NCI-H1436 (cell line): ENCODE measurements around the gene PPP1R3F.
"Not testable (repeated sequence)": the region's sequence is repeated elsewhere in the genome, so short reads cannot be mapped to it uniquely, and the experiment has no call there.

Experiments
- DNase-seq: peaks from one replicate; lab custom pipeline; 2025; lab: John Stamatoyannopoulos, UW

Gene PPP1R3F

GRCh38 chrX:49273181-49273727, 3.7 kb downstream of the PPP1R3F start:
- no peak for DNase-seq

GRCh38 chrX:49276207-49276606, 6.6 kb downstream of the PPP1R3F start:
- no peak for DNase-seq

GRCh38 chrX:49276671-49277534, 7.3 kb downstream of the PPP1R3F start:
- no peak for DNase-seq

GRCh38 chrX:49277535-49277830, 7.9 kb downstream of the PPP1R3F start:
- DNase-seq, result no peak

- DNase-seq, result no peak
These were observed 8.5 kb downstream of the PPP1R3F start for GRCh38 chrX:49278081-49278480.

GRCh38 chrX:49282647-49283011, 13.0 kb downstream of the PPP1R3F start:
- no peak for DNase-seq

- DNase-seq, result no peak
These were observed 14.6 kb downstream of the PPP1R3F start for GRCh38 chrX:49284212-49284611.

- DNase-seq, result no peak
These were observed 16.5 kb downstream of the PPP1R3F start for GRCh38 chrX:49286136-49286535.

- DNase-seq, result no peak
These were observed 17.0 kb downstream of the PPP1R3F start for GRCh38 chrX:49286581-49286980.

- DNase-seq, result no peak
These were observed 18.1 kb downstream of the PPP1R3F start for GRCh38 chrX:49287665-49288064.

- DNase-seq, result no peak
These were observed 20.6 kb downstream of the PPP1R3F start for GRCh38 chrX:49290215-49290614.

GRCh38 chrX:49291615-49292337, 22.2 kb downstream of the PPP1R3F start:
- DNase-seq, result no peak

GRCh38 chrX:49292400-49293362, 23.1 kb downstream of the PPP1R3F start:
- no peak for DNase-seq

- DNase-seq, result not testable (repeated sequence)
These were observed 29.7 kb downstream of the PPP1R3F start for GRCh38 chrX:49299293-49299692.

- no peak for DNase-seq
These were observed 31.1 kb downstream of the PPP1R3F start for GRCh38 chrX:49300703-49301102.

GRCh38 chrX:49303346-49303745, 33.8 kb downstream of the PPP1R3F start, which contains the start of gene GAGE10:
Gene GAGE10 (plus strand): TSS chrX:49303646. CDS start chrX:49304860, 1,214 bp downstream.
- no peak for DNase-seq

- not testable (repeated sequence) for DNase-seq
These were observed 38.2 kb downstream of the PPP1R3F start for GRCh38 chrX:49307775-49308174.

GRCh38 chrX:49308604-49309269, 39.1 kb downstream of the PPP1R3F start:
- DNase-seq, result no peak

GRCh38 chrX:49309401-49309981, 39.9 kb downstream of the PPP1R3F start:
- DNase-seq, result no peak

GRCh38 chrX:49310371-49310770, 40.8 kb downstream of the PPP1R3F start:
- DNase-seq, result no peak

GRCh38 chrX:49312176-49312575, 42.6 kb downstream of the PPP1R3F start:
- no peak for DNase-seq
